Activated CD8-positive, alpha-beta memory T cell treated with anti-CD3 and anti-CD28 coated beads, Interleukin-2, amount 50 U/mL, for 1 hour (primary cell): ENCODE data around the gene IL17C.

ENCODE experiments used
- DNase-seq: peaks from one replicate; pipeline ENCODE4 v3.0.0-alpha.2; 2020; ENCODE audit errors: extremely low read depth

IL17C gene

GRCh38 chr16:88627531-88628411, 10.6 kb upstream of the IL17C start:
- DNase-seq: no peak

GRCh38 chr16:88628512-88628974, 9.8 kb upstream of the IL17C start:
- DNase-seq: no peak

GRCh38 chr16:88629835-88630234, 8.5 kb upstream of the IL17C start:
- no peak for DNase-seq

GRCh38 chr16:88630433-88630832, 7.9 kb upstream of the IL17C start:
- DNase-seq: no peak

GRCh38 chr16:88630941-88631340, 7.4 kb upstream of the IL17C start:
- no peak for DNase-seq

- no peak for DNase-seq
Measured at GRCh38 chr16:88631384-88631783, 7.0 kb upstream of the IL17C start.

GRCh38 chr16:88631920-88632586, 6.3 kb upstream of the IL17C start:
- DNase-seq: no peak

GRCh38 chr16:88632587-88632930, 5.8 kb upstream of the IL17C start:
- no peak for DNase-seq

- no peak for DNase-seq
Measured at GRCh38 chr16:88633684-88634140, 4.7 kb upstream of the IL17C start.

GRCh38 chr16:88634141-88634993, 4.0 kb upstream of the IL17C start:
- no peak for DNase-seq

- no peak for DNase-seq
Measured at GRCh38 chr16:88634994-88635670, 3.2 kb upstream of the IL17C start.

- no peak for DNase-seq
Measured at GRCh38 chr16:88635671-88636319, 2.6 kb upstream of the IL17C start.

- no peak for DNase-seq
Measured at GRCh38 chr16:88636488-88637265, 1.7 kb upstream of the IL17C start.

- DNase-seq: no peak
Measured at GRCh38 chr16:88639231-88640038, 1.1 kb downstream of the IL17C start.

- no peak for DNase-seq
Measured at GRCh38 chr16:88640039-88640495, 1.7 kb downstream of the IL17C start.

- no peak for DNase-seq
Measured at GRCh38 chr16:88640498-88641247, 2.3 kb downstream of the IL17C start.

- no peak for DNase-seq
Measured at GRCh38 chr16:88642881-88643643, 4.7 kb downstream of the IL17C start.

GRCh38 chr16:88643644-88643932, 5.2 kb downstream of the IL17C start:
- no peak for DNase-seq
